ENCODE measurements around the gene GYG2.
"Not testable (repeated sequence)": the region's sequence is repeated elsewhere in the genome, so short reads cannot be mapped to it uniquely, and the experiment has no call there.

Gene GYG2

GRCh38 chrX:2874222-2875135 is 45.7 kb downstream of the GYG2 start:
- no peak for DNase-seq

GRCh38 chrX:2875136-2875481 is 46.4 kb downstream of the GYG2 start:
- no peak for DNase-seq

DNA sequence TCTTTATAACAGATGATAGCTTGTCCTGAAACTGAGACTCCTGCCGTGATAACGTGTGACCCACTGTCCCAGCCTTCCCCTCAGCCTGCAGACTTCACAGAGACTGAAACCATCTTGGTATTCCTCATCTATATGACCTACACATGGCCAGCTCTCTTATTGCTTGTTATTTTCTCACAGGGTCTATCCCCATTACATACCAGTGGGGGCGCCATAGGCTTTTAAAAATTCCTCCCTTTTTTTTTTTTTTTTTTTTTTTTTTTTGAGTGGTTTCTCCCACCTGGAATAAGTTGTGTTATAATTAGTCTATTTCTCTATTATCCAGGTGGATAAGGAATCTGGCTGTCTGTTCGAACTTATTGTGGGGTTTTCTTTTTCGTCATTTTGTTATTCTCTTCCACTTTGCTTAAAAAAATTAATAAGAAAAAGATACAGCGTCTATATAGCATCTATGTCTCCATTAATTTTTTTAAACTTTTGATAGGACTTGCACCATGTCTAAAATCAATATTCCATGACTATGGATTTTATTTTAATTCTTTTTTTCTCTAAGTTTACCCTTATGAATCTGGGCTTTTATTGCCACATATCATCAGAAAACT is 47.2 kb downstream of the GYG2 start:
- no peak for DNase-seq

GRCh38 chrX:2878563-2878962 is 49.8 kb downstream of the GYG2 start:
- no peak for DNase-seq

GRCh38 chrX:2879670-2880069 is 50.9 kb downstream of the GYG2 start:
- no peak for DNase-seq

DNA sequence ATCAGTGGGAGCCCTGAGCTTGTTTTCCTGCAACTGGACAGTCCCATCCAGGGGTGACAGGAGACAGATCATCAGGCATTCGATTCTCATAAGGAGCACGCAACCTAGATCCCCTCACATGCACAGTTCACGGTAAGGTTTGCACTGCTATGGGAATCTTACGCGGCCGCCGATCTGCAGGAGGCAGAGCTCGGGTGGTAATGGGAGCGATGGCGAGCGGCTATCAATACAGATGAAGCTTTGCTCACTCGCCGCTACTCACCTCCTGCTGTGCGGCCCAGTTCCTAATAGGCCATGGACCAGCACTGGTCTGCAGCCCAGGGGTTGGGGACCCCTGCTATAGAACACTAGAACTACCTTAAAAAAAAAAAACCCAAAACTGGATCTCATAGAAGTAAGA is 55.0 kb downstream of the GYG2 start:
- DNase-seq = no peak

DNA sequence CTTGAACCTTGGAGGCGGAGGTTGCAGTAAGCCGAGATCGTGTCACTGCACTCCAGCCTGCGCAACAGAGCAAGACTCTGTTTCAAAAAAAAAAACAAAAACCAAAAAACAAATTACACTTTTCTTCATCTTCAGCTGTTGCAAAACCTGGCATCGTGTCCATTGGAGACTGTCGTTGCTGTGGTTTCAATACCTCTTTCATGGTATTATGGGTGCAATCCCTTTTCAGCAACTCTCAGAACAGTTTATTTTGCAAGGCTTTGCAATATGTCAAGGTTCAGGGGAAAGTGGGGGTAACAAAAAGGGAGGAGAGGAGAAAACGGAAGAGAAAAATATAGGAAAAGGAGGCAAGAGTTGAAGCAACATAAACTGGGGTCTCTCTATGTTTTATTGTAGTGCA is 59.6 kb downstream of the GYG2 start:
- DNase-seq = no peak

GRCh38 chrX:2889045-2889605 is 60.4 kb downstream of the GYG2 start:
- no peak for DNase-seq

DNA sequence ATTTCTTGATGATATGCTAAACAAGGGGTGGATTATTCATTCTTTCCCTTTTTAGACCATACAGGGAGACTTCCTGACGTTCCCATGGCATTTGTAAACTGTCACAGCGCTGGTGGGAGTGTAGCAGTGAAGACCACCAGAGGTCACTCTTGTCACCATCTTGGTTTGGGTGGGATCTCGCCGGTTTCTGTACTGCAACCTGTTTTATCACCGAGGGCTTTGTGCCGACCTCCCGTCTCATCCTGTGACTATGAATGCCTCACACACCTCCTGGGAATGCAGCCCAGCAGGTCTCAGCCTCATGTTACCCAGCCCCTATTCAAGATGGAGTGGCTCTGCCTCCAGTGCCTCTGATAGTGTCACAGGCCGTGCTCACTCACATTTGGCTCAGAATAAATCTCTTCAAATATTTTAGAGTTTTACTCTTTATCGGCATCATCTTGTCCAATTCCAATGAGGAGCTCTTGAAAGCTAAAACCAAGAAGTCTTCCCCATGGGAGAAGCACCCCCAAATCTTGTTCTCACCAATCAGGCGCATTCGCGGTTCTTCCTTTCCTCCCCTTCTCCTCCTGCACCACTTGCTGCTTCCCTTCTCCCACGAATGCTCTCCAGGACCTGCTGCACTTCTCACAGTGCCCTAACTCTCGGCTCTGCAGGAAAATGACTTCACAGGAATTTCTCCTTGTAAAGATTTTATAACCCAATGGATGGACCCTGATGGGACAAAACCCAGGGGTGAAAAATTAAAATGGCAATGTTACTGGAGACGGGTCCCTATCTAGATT is 61.2 kb downstream of the GYG2 start:
- not testable (repeated sequence) for DNase-seq

DNA sequence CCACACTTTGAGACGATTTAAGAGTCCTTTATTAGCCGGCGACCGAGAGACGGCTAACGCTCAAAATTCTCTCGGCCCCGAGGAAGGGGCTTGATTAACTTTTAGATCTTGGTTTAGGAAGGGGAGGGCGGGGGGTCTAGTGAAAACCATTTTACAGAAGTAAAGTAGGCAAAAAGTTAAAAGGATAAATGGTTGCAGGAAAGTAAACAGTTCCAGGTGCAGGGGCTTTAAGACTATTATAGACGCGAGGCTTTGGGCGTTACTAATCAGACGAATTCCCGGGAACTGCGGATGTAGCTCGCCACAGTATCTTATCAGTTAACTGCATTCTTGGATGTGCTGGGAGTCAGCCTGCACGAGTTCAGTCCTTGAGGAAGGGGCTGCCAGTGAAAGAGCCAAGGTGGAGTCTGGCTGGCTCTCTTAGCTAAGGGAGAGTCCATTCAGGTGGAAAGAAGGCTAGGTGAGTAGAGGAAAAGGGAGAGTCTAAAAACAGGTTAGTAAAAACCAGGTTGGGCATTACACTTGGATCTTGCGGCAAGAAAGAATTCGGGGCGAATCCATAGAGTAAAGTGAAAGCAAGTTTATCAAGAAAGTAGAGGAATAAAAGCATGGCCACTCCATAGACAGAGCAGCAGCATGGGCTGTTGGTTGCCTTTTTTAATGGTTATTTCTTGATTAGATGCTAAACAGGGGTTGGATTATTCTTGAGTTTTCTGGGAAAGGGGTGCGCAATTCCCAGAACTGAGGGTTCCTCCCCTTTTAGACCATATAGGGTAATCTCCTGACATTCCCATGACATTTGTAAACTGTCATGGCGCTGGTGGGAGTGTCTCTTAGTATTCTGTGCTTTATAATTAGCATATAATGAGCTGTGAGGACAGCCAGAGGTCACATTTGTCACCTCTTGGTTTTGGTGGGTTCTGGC is 62.1 kb downstream of the GYG2 start:
- not testable (repeated sequence) for DNase-seq

GRCh38 chrX:2892816-2893215 is 64.1 kb downstream of the GYG2 start:
- no peak for DNase-seq

DNA sequence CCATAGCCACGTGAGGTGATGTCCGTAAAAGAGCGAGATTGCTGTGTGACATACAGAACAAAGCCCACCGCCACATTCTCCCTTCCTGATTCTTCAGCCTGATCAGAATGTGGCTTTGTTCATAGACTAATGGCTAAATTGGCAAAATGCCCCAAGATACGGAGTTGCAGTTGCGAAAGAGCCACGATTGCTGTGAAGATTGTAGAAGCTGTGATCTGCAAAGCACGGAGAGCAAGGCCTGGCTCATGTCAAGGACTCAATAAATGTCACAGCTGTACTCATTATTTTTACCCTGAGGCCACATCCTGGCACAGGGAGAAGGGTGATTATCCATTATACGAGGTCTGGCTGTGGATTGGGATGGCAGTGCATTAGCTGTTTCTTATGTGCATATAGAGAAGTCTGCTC is 66.2 kb downstream of the GYG2 start:
- DNase-seq = no peak

DNA sequence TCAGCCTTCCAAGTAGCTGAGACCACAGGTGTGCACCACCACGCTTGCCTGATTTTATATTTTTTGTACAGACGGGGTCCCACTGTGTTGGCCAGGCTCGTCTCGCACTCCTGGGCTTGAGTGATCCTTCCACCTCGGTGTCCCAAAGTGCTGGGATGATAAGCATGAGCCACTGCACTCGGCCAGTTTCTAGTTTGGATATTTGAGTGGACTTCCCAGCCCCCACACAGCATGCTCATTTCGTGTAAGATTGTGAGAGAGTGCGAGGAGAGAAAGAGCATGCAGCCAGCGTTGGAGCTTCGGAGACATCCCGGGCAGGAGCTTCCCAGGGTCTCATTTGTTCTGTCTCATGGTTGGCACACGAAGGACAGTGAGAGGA is 68.6 kb downstream of the GYG2 start:
- DNase-seq = no peak

GRCh38 chrX:2897690-2898623 is 69.2 kb downstream of the GYG2 start:
- not testable (repeated sequence) for DNase-seq

DNA sequence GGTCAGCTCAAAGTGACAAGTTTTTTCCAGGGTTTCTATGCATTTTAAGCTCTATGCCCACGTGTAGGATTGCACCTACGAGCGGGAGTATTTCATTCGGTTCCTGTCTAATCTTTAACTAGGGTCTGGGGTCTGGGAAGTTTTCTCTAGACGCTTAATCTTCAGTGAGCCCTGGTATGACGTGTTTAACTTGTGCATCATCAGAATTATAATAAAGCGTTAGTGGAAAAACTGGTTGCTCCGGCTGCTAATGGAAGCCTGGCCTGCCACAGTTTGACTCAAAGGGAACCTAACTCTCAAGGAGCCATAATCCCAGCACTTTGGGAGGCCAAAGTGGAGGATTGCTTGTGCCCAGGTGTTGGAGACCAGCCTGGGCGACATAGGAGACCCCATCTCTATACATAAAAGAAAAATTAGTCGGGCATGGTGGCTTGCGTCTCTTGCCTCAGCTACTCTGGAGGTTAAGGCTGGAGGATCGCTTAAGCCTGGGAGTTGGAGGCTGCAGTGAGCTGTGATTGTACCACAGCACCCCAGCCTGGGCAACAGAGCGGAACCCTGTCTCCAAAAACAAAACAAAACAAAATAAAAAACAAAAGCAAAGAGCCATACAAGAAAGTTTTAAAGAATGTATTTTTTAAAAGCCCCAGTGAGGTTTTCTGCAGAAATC is 70.2 kb downstream of the GYG2 start:
- no peak for DNase-seq

DNA sequence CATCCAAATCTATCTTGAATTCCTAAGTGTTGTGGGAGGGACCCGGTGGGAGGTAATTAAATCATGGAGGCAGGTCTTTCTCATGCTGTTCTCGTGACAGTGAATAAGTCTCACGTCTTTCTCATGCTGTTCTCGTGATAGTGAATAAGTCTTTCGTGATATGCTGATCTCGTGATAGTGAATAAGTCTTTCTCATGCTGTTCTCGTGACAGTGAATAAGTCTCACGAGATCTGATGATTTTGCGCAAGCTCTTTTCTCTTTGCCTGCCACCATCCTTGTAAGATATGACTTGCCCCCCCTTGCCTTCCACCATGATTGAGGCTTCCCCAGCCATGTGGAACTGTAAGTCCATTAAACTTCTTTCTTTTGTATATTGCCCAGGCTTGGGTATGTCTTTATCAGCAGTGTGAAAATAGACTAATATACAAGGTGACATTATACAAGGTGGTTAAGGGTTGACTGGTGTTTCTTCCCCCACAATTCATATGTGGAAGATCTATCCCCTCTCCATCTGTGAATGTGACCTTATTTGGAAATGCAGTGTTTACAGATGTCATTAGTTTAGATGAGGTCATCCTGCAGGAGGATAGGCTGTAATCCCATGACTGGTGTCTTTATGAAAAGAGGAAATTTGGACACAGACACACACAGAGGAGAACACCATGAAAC is 72.8 kb downstream of the GYG2 start:
- DNase-seq = no peak

DNA sequence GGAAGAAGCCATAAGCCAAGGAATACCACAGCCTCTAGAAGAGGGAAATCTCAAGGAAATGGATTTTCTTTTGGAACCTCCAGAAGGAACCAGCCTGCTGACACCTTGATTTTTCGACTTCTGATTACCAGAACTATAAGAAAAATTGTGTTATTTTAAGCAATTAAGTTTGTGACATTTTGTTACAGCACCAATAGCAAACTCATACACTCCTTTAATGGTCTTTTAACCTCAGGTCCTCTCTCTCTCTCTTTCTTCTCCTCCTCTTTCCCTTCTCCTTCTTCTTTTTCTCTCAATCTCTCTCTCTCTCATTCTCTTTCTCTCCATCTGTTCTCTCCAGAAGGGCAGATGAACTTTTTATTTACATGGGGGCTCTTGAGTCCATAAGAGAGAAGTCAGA is 74.1 kb downstream of the GYG2 start:
- no peak for DNase-seq

DNA sequence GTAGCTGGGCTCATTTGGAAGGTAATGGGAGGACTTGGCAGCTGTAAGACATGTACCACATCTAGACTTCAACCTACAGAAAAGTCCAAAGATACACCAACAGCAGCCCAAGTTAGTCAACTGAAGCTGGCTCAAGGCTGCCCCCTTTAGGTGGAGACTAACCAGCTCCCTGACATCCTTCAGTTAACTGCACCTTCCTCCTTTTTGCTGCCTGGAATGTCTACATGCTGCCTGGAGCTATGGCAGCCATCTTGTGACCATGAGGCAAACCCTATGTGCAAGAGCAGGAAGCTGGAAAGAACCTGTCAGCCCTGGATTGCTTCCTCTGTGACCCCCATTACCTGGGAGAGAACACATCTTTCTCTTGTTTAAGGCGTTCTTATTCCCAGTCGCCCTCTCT is 74.6 kb downstream of the GYG2 start:
- DNase-seq = no peak

- DNase-seq = no peak
These were observed 78.6 kb downstream of the GYG2 start for GRCh38 chrX:2907295-2907694.

- DNase-seq = no peak
These were observed 79.5 kb downstream of the GYG2 start for GRCh38 chrX:2908125-2908685.
